ENCODE measurements around the gene HS6ST2. TPM values are rescaled to one million over a fixed set of nuclear protein-coding genes. Genes with fewer than 3 reads are reported as not detected.

The HS6ST2 gene
- total RNA-seq, 1 donor from 2014 or later: not detected

DNA sequence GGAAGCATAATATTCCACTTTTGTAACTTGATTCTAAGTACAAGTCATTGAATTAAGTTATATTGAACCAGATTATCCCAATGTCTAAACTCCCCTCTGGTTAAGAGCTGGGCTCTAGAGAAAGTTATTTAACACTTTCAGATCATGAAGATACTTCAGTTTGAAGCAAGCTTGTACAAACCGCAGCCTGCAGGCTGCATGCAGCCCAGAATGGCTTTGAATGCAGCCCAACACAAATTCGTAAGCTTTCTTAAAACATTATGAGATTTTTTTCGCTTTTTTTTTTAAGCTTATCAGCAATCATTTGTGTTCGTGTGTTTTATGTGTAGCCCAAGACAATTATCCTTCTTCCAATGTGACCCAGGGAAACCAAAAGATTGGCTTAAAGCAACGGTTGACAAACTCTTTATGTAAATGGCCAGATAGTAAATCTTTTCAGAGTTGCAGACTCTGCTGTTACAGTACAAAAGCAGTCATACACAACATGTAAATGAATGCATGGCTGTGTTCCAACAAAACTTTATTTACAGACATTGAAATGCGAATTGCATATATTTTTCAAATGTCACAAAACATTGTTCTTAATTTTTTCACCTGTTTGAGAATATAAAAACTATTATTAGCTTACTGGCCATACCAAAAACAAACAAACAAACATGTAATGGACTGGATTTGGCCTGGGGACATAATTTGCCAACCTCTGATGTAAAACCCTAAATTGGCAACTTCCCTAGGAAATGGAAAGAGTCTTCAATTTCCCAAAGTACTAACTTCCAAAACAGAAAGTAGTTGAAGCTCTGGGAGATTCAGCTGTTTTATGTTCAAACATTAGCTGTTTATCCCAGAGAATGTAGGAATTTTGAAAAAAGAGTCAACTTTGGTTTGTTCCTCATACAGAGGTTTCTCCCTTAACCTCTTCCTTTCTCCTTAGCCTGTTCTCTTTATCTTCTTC lies 268.5 kb downstream of the HS6ST2 start:
- no peak for ATAC-seq

DNA sequence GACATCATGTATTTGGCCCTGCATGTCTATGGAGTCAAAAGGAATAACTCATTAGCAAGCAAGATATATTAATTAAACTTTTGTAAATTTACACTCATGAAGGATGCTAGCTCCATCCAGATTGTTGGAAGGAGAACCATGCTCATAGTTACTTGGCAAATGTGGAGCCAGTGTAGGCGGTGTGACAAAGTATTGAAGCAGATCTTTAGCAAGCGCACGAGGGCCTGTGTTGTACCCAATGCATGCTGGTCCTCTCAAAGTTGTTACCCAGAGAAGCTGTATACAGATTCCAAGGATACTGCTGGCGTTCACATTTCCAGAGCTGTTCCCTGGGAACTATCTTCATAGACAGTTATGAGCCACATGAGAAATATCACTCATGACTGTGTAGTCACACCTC lies 273.2 kb downstream of the HS6ST2 start:
- ATAC-seq (no peak), DNase-seq (ENCODE audit: low spot score) (no peak)

More for the DNA sequence above, 268.5 kb downstream of the HS6ST2 start:
- DNase-seq (ENCODE audit: low spot score): no peak

DNA sequence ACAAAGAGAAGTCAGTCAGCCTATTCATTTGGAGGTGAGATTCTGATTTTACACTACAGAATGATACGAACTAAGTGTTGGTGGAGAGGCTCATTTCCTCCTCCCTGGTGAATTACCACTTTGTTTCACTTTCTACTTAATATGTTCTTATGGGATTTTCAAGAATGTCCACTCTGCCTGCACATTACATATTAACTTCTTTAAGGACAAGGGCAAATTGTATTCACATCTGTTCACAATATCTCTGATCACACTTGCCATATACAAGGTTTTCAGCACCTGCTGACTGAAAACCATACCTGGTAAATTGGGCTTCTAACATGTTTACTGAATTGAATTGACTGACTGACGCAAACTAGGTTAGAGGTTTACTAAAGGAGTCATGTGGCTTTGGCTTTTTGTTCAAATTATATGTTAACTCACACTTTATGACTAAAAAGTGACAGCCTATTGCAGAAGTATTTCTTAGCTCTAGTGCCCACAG lies 281.2 kb downstream of the HS6ST2 start:
- ATAC-seq: no peak
- DNase-seq (ENCODE audit: low spot score): no peak

DNA sequence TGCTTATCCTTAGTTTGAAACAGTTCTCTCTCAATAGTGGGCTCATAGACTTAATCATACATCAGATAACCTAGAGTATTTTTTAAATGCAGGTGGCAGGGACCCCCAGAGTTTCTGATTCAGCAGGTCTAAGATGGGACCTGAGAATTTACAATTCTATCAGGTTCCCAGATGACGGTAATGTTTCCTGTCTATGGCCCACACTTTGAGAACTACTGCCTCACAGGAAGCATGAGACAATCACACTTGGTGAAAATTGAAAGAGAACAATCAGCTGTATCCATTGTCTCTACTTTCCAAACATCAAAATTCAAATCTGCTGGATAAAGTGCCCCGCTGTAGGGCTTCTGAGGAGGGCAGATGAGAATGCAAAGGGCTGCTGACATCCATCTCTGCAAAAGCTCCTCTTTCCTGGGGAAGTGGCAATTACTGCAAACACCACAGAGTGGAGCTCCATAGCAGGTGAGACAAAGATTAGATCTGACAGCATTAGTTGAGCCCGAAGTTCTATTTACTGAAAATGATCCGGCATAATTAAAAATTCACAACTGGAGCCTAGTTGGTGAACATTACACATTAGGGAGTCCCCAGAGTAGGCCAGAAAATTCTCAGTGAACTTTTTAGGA lies 281.8 kb downstream of the HS6ST2 start:
- no peak for DNase-seq (ENCODE audit: low spot score)
- ATAC-seq: no peak

DNA sequence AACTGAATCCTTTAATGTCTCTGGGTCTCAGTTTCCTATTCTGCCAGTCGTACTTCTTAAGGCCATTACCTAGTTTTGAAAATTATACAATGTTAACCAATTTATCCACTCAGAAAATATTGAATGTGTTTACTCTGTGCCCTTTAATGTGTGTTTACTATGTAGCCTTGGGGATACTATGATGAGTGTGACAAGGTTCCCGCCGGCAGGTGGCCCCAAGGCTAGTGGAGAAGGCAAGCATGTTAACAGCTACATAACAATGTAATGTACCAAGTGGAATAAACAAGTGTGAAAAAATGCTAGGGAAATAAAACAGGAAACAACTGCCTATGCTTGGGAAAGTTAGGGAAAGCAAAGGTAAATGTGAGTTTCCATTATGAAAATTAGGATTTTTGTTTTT lies 282.3 kb downstream of the HS6ST2 start:
- ATAC-seq (no peak), DNase-seq (ENCODE audit: low spot score) (no peak)

DNA sequence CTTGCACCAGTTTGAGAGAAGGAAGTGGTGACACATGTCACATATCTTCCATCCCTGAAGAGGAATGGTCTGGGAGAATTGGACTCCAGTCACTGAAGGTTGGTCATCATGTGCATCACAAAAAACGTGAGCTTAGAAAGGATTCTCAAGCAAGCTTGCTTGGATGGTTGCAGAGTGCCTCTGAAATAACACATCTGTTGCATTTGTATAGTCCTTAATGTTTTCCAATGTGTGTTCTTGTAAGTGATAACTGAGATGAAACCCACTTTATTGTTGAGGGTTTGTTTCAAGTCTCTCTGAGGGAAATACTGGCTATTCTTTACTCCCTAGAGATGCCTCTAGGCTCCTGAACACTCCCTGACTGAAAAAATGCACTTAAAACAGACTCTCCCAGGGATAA lies 285.1 kb downstream of the HS6ST2 start:
- no peak for ATAC-seq

DNA sequence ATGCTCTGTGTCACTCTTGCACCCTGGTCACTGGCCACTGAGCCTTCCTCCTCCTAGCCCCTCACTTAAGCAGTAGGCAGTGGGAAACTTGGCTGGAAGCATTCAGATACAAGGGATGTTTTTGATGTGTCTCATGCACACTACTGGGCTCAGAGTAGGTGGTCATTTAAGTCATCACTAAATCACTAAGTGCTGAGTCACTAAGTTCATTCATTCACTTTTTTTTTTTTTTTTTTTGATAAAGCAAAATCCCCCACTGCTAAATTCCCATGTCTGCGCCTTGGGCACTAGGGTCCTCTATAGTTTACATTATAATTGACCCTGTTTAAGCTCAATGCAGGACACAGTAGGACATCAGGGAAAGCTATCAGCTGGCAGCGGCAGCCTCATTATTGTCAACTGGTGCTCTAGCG lies 287.2 kb downstream of the HS6ST2 start:
- ATAC-seq: no peak

More for the DNA sequence above, 285.1 kb downstream of the HS6ST2 start:
- DNase-seq (ENCODE audit: low spot score): no peak

DNA sequence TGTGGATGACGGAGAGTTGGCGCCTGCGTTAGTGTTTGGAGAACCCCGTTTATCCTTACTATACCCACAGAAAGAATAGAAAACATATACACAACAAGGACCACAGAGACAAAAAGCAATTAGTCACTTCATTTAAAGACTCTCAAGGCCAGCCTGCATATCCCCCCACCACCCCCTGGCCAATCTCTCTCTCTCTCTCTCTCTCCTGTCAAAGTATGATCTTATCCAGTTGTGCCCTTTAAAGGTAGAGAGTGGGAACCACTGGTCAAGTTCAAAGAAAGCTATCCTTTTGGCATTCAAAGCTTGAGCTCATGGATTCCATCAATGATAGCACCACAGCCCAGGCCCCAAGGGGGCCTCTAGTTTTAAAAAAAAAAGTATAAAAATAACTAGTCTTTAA lies 289.3 kb downstream of the HS6ST2 start:
- ATAC-seq (no peak), DNase-seq (ENCODE audit: low spot score) (no peak)

More for the DNA sequence above, 287.2 kb downstream of the HS6ST2 start:
- no peak for DNase-seq (ENCODE audit: low spot score)

DNA sequence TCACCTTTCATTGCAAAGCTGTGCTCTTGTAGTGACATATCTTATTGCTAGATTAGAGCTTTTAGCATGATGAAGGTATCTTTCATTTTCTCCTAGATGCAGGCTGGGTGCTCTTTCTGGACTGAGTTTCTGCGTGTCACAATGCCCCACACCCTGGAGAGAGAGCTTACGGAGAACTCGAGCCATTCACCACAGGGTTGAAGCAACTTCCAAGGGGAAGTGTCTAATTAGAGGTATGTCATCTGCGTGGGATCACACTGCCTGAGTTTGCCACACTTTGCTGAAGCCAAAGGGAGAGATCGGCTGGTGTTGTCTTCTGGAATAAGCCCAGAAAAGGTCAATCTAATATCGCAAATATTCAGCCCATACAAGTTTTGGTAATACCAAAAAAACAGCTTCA lies 290.3 kb downstream of the HS6ST2 start:
- no peak for DNase-seq (ENCODE audit: low spot score)
- no peak for ATAC-seq

DNA sequence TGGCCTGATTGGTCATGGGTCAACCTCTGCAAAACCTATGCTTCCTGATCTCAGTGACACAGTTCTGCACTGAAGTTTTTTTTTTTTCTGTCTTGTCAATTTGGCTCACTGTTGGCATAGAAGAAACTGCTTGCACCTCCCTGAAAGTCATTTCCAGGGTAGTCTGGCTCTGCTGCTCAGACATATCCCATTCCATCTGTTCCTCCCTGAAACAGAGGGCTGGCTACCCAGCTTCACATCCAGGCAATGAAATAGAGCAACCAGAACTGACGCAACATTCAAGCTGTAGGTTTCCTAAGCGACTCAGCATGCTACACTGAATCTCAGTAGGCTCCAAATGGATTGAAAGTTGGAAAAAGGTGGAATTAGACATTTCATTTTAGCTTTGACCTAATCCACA lies 292.8 kb downstream of the HS6ST2 start:
- no peak for DNase-seq (ENCODE audit: low spot score)
- no peak for ATAC-seq

DNA sequence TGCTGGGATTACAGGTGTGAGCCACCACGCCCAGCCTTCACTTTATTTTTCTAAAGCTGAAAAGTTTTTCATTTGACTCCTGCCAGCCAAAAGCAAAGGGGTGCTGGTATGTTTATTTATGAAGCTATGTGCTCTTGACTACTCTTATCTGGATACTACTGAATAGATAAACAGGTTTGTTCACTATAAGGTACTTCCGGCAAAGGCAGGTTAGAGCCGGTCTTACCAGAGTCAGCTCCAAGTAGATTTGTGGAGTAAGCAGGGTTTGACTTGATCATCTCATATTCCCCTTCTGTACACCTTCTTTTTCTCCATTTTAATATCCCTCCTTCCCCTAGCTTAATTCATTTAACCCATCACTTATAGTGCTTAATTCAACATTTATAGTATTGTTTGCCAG lies 294.2 kb downstream of the HS6ST2 start:
- DNase-seq (ENCODE audit: low spot score) (no peak), ATAC-seq (no peak)

DNA sequence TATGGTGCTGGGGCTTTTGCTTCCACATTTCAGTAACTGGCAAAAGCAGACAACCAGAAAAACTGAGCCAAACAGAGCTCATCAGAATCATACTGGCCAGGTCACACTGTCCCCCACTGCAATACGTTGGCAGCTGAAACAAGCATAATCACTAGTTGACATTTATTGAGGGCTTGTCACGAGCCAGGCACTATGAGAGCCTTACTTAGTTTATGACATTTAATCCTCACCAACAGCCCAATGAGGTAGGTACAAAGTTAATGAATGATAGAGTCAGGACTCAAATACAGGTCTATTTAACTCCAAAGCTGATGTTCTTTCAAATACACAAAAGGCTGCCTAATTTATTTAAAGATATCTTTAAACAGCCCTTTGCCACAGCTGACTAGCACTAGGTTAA lies 295.6 kb downstream of the HS6ST2 start:
- DNase-seq (ENCODE audit: low spot score): no peak
- no peak for ATAC-seq

DNA sequence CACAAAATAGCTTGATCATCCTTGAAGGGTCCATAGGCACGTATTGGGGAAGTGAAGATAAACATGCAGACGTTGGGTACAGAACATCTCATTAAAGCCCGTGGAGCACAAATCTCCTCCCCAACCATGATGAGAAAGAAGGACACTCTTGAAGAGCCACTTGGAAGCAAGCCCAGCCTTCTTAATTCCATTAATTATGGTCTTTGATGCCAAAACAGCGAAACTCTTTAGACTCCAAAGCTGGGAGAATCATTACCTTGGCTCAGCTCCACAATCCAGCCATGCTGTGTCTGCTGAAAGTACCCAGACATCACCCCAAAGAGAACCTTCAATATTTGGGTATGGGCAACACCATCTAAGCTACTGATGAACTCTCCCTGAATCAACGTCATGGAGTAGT lies 300.6 kb downstream of the HS6ST2 start:
- DNase-seq (ENCODE audit: low spot score) (no peak), ATAC-seq (no peak)

DNA sequence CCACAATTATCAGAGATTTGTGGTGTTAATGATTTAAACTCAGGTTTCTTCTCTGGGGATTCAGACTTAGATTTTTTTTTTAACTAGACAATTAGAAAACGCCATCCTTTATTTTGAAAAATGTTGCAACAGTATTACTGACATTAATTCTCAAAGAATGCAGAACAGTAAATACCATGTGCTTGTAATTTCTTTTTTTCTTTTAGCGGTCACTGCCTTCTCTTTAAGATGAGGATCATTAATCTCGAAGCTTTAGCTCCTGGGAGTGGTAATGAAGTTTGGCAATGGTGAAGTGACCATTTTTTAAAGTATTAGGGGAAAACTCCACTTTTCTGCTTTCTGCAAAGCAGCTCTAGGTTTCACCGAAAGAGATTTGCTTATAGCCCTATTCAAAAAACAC lies 305.6 kb downstream of the HS6ST2 start:
- DNase-seq (ENCODE audit: low spot score): no peak
- ATAC-seq: no peak

DNA sequence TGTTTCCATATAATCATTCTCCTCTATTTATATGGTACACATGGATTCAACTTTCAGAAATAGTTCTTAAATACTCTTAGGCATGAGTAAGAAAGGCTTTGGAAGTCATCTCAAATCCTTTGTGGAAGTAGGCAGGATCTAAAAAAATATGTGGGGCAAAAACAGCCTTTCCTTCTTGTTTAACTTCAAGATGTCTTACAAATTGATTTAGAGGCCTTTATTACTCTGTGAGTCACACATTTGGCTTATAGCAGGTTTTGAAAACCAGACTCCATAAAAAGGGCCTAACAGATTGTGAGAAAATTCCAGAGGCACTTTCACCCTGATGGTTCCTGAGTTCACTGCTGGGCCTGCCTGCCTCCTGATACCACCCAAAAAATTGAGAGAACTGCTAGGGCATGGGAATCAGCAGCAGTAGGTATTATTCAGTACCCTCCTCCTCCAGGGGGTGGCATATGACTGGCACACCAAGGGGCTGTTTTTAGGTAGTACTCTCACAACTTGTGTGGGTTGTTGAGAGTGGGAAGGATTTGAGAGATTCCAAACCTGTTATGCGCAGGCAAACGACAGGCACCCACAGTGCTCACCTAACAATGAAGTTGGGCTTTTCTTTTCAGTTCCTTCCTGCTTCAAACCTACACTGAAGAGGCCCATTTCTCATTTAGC lies 306.9 kb downstream of the HS6ST2 start:
- ATAC-seq (no peak), DNase-seq (ENCODE audit: low spot score) (no peak)

DNA sequence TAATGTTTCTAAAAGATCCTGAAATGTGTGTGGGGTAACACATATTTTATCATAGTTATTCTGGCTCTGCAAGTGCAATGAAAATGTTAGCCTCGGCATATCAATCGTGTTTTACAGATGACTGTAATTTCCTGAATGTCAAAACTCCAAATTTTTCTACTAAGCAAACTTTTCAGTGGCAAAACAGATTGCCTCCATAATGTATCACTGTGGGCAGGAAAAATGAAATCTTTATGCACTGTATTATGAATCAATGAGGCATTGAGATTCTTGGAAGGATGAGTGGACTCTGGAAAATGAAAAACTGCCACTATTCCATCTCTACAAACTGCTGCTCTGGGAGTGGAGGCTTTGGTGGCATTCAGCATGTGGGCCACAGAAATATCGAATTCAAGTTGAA lies 309.5 kb downstream of the HS6ST2 start:
- DNase-seq (ENCODE audit: low spot score) (no peak), ATAC-seq (no peak)

DNA sequence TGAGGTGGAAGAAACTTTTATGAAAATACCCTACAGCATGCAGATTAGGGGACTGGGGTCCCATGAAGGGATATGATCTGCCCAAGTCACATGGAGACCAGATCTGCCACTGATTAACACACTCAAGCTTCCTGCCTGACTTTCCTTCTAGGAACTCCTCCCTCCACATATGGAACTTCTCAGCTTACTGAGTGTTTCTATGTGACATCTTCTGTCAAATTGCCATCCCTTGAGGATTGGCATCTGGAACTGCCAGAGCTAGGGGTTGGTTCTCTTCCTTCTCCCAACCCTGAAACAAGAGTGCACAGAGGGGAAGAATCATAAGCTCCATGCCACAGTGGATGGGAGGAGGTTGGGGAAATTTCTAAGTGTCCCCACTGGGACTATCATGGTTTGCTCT lies 319.0 kb downstream of the HS6ST2 start:
- DNase-seq (ENCODE audit: low spot score) (no peak), ATAC-seq (no peak)

DNA sequence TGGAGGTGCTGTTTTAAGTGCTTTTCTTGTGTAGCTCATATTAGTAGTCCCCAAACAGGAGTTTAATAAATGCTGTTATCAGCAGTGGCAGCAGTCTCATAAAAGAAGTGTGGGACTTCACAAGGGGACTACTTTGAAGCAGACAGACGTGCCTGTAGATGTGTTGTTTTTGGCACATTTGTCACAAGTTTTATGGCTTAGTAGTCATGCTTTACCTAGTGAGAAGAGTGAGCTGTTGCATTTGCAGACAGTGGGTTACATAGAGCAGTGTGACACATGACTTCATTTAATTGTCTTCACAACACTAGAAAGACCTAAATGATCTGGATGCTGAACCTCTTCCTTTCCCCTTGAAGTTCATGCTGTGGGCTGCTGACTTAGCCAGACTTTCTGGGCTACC lies 320.1 kb downstream of the HS6ST2 start:
- ATAC-seq (no peak), DNase-seq (ENCODE audit: low spot score) (no peak)

DNA sequence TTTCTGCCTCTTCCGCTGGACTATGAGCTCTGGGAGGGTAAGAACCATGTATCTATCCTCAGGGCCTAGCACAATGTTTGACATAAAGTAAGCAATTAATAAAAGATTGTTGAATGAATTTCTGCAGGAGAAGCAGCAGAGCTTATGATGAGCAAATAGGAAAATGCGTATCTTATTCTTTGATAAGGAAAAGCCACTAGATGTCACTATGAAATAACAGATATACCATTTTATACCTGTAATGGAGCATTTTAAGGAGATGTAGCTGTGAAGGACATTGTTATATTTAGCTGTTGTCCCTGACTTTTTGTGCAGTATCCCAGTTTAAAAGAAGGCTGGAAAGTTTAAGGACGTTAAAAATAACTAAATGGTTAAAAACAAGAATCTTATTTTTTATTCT lies 322.3 kb downstream of the HS6ST2 start:
- DNase-seq (ENCODE audit: low spot score) (no peak), ATAC-seq (no peak)

DNA sequence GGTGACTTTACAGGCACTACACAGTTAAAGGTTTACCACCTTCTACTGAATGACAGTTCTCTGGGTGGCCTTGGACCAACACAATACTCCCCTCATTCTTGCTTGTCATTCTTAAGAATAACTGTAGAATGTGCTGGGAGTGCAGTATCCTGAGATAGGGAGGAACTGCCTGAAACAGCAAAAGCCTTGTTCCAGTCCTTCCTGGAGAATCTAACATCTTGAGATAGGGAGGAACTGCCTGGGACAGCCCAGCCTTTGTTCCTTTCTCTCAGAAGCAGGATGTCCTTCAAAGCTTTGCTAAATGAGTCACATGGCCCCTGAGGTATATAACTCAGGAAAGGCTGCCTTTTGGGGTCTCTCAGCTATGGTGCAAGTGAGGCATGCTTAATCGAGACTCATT lies 323.9 kb downstream of the HS6ST2 start:
- ATAC-seq: no peak

DNA sequence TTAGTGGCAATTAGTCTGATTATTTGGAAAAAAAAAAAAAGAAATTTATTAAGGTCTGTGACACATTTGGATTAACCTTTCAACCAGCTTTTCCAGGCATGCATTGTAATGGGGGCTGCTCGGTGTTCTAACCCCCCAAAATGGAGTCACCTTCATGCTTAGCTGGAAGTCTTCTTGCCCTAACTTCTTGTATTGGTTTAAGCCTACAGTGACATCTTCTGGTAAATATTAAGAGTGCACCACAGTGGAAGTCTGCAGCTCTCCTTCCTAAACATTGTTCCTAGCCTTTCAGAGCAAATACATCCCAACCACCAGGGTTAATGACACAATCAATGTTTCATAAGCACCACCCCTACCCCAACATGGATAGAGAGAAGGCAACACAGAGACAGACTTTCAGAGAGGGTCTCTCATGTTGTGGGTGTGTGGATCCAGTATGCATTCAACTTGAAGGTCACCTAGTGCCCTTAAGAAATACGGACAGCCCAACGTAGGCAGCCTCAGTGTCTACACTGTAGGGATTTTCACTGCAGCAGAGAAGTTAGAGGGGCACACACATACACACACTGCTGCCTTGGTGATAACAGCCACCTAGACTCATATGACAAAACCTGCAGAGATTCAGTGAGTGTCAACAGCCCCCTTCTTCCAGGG lies 326.7 kb downstream of the HS6ST2 start:
- ATAC-seq (peak; percentile 76), DNase-seq (ENCODE audit: low spot score) (no peak)

More for the DNA sequence above, 323.9 kb downstream of the HS6ST2 start:
- no peak for DNase-seq (ENCODE audit: low spot score)

Measured in left lobe of liver (tissue), 2 donors.